H9 (cell line): ENCODE results near the gene GLB1L. TPM values are rescaled to one million over a fixed set of nuclear protein-coding genes. Genes with fewer than 3 reads are reported as not detected.
A peak's percentile ranks its signal among the peaks of the same experiment; 100 is the strongest.

Experiments used
- DNase-seq: peaks from one replicate; pipeline ENCODE4 v3.0.0-alpha.2; 2017
- H2AFZ ChIP-seq: one replicate; pipeline ENCODE4 v1.6.1; 2013; ENCODE audit warnings: mild to moderate bottlenecking, low read length, control low read depth, moderate library complexity
- H2AK5ac ChIP-seq: 2 replicates; pipeline ENCODE4 v1.6.1; 2013; ENCODE audit warnings: low read length, control low read depth, mixed read lengths; ENCODE audit not compliant: insufficient read length
- H2BK120ac ChIP-seq: one replicate; pipeline ENCODE4 v1.6.1; 2013; ENCODE audit warnings: low read depth, mild to moderate bottlenecking, low read length, control low read depth, inconsistent platforms; ENCODE audit not compliant: poor library complexity, severe bottlenecking
- H2BK12ac ChIP-seq: 2 replicates; pipeline ENCODE4 v1.6.1; 2013; ENCODE audit warnings: low read length, control low read depth, mixed read lengths, low read depth; ENCODE audit not compliant: insufficient read length
- H2BK15ac ChIP-seq: 2 replicates; pipeline ENCODE4 v1.6.1; 2013; ENCODE audit warnings: low read depth, low read length, control low read depth
- H2BK20ac ChIP-seq: one replicate; pipeline ENCODE4 v1.6.1; 2013; ENCODE audit warnings: low read depth, mild to moderate bottlenecking, low read length, control low read depth, inconsistent platforms; ENCODE audit not compliant: poor library complexity, severe bottlenecking
- H2BK5ac ChIP-seq: 2 replicates; pipeline ENCODE4 v1.6.1; 2013; ENCODE audit warnings: low read length, control low read depth, mixed read lengths; ENCODE audit not compliant: insufficient read length
- H3K14ac ChIP-seq: 2 replicates; pipeline ENCODE4 v1.6.1; 2013; ENCODE audit warnings: low read length, control low read depth; ENCODE audit not compliant: insufficient read depth
- H3K18ac ChIP-seq: 2 replicates; pipeline ENCODE4 v1.6.1; 2013; ENCODE audit warnings: low read depth, mild to moderate bottlenecking, mixed read lengths, low read length, control low read depth; ENCODE audit not compliant: insufficient read length
- H3K23ac ChIP-seq: 2 replicates; pipeline ENCODE4 v1.6.1; 2013; ENCODE audit warnings: low read length, control low read depth, mixed read lengths, low read depth; ENCODE audit not compliant: insufficient read length
- H3K23me2 ChIP-seq: 2 replicates; pipeline ENCODE4 v1.6.1; 2013; ENCODE audit warnings: low read depth, mild to moderate bottlenecking, mixed read lengths, low read length, control low read depth; ENCODE audit not compliant: insufficient read length, poor library complexity, severe bottlenecking
- H3K27ac ChIP-seq: 2 replicates; pipeline ENCODE4 v1.5.1; 2013; ENCODE audit warnings: low read length, control low read depth, mixed read lengths, low read depth; ENCODE audit not compliant: insufficient read length
- H3K27me3 ChIP-seq: 2 replicates; pipeline ENCODE4 v1.6.1; 2013; ENCODE audit warnings: low read length, control low read depth, inconsistent platforms; ENCODE audit not compliant: insufficient read depth
- H3K4ac ChIP-seq: 2 replicates; pipeline ENCODE4 v1.6.1; 2013; ENCODE audit warnings: low read depth, mild to moderate bottlenecking, control low read depth, inconsistent platforms, low read length, moderate library complexity
- H3K4me1 ChIP-seq: 2 replicates; pipeline ENCODE4 v1.6.1; 2013; ENCODE audit warnings: low read length, control low read depth, inconsistent platforms; ENCODE audit not compliant: insufficient read depth
- H3K4me2 ChIP-seq: 2 replicates; pipeline ENCODE4 v1.6.1; 2013; ENCODE audit warnings: low read length, control low read depth, mixed read lengths; ENCODE audit not compliant: insufficient read length, insufficient read depth
- H3K56ac ChIP-seq: 2 replicates; pipeline ENCODE4 v1.6.1; 2013; ENCODE audit warnings: low read depth, mild to moderate bottlenecking, mixed read lengths, low read length, control low read depth; ENCODE audit not compliant: insufficient read length
- H3K79me1 ChIP-seq: 2 replicates; pipeline ENCODE4 v1.6.1; 2013; ENCODE audit warnings: low read depth, mild to moderate bottlenecking, moderate library complexity, low read length, control low read depth, inconsistent platforms; ENCODE audit not compliant: insufficient read depth, poor library complexity, severe bottlenecking
- H3K79me2 ChIP-seq: 2 replicates; pipeline ENCODE4 v1.6.1; 2013; ENCODE audit warnings: low read length, control low read depth, inconsistent platforms; ENCODE audit not compliant: insufficient read depth
- H3K9ac ChIP-seq: 2 replicates; pipeline ENCODE4 v1.6.1; 2013; ENCODE audit warnings: low read length, control low read depth, mixed read lengths; ENCODE audit not compliant: insufficient read length; ENCODE audit errors: extremely low read depth
- H3K9me3 ChIP-seq: one replicate; pipeline ENCODE4 v1.6.1; 2013; ENCODE audit warnings: low read depth, low read length, inconsistent platforms; ENCODE audit not compliant: control insufficient read depth
- H3T11ph ChIP-seq: one replicate; pipeline ENCODE4 v1.6.1; 2013; ENCODE audit warnings: mild to moderate bottlenecking, low read length, control low read depth, inconsistent platforms
- H4K20me1 ChIP-seq: one replicate; pipeline ENCODE4 v1.6.1; 2013; ENCODE audit not compliant: control insufficient read depth, insufficient read length, insufficient read depth
- H4K5ac ChIP-seq: 2 replicates; pipeline ENCODE4 v1.6.1; 2013; ENCODE audit warnings: low read depth, mild to moderate bottlenecking, mixed read lengths, low read length, control low read depth; ENCODE audit not compliant: insufficient read length
- H4K8ac ChIP-seq: replicated peaks from 2 replicates; pipeline ENCODE4 v1.6.1; 2013; ENCODE audit warnings: low read length, control low read depth, mixed read lengths, low read depth; ENCODE audit not compliant: insufficient read length
- H4K91ac ChIP-seq: 2 replicates; pipeline ENCODE4 v1.6.1; 2013; ENCODE audit warnings: low read depth, mild to moderate bottlenecking, moderate library complexity, mixed read lengths, low read length, control low read depth; ENCODE audit not compliant: insufficient read length
- H3K27ac Mint-ChIP-seq, 3 experiments: 2 replicates in 2 of 3; 3 replicates in 1 of 3; pipeline ENCODE4 v1.8.0; 2020 to 2021; ENCODE audit warnings: mixed read lengths in 3 of 3, mild to moderate bottlenecking in 1 of 3, moderate library complexity in 1 of 3
- H3K27me3 Mint-ChIP-seq: 2 replicates; pipeline ENCODE4 v1.8.0; 2021; ENCODE audit warnings: low read depth, mild to moderate bottlenecking, moderate library complexity, mixed read lengths
- H3K36me3 Mint-ChIP-seq, 3 experiments: 2 replicates in 2 of 3; 3 replicates in 1 of 3; pipeline ENCODE4 v1.8.0; 2020 to 2021; ENCODE audit warnings: low read depth in 3 of 3, mixed read lengths in 3 of 3; ENCODE audit not compliant: insufficient read depth in 1 of 3
- H3K4me1 Mint-ChIP-seq, 2 experiments: 2 replicates each; pipeline ENCODE4 v1.8.0; 2020; ENCODE audit warnings: mixed read lengths in 2 of 2
- H3K4me3 Mint-ChIP-seq, 2 experiments: 2 replicates in 1 of 2; 3 replicates in 1 of 2; pipeline ENCODE4 v1.8.0; 2020 to 2021; ENCODE audit warnings: mild to moderate bottlenecking in 2 of 2, mixed read lengths in 2 of 2, moderate library complexity in 1 of 2
- H3K9me3 Mint-ChIP-seq, 2 experiments: 2 replicates in 1 of 2; 3 replicates in 1 of 2; pipeline ENCODE4 v1.8.0; 2020; ENCODE audit warnings: mild to moderate bottlenecking in 2 of 2, mixed read lengths in 2 of 2, moderate library complexity in 1 of 2
- CTCF ChIP-seq: fragments of 200-600 bp; sonication (generic); conservative IDR thresholded peaks from 3 replicates; pipeline ENCODE4 v1.8.0; 2021; ENCODE audit warnings: antibody characterized with exemption, mild to moderate bottlenecking
- WGBS: extraction: QIAGEN DNeasy Blood & Tissue Kit; methylation state at CpG from one replicate; pipeline ENCODE4 v1.1.7; 2013; ENCODE audit warnings: missing lambda C conversion rate, low lambda C conversion rate, mixed read lengths; ENCODE audit not compliant: insufficient read length; ENCODE audit errors: extremely low coverage; 5-methylcytosine and 5-hydroxymethylcytosine counted together
- total RNA-seq: library from RNA; stranded (reverse); gene quantifications from 2 replicates; pipeline ENCODE4 v1.2.1, GENCODE V29; 2021

Gene GLB1L
- total RNA-seq, 1 experiment from 2014 or later, result 6.5 TPM

GRCh38 chr2:219206328-219207133 is 38.7 kb downstream of the GLB1L start, which contains the start of gene ZFAND2B:
ZFAND2B (plus strand) TSS chr2:219206782; CDS start chr2:219206988, 206 bp downstream.
- no peak within 1 kb of the TSS for H4K91ac ChIP-seq
- H3K4me1 ChIP-seq, result no peaks in the 10 kb centered on the region
- no peak within 1 kb of the TSS for H3K27ac ChIP-seq
- H3K23me2 ChIP-seq, result peaks cover 4% of the 10 kb centered on the region
- Mint-ChIP-seq H3K9me3 (peaks cover 3% of the 10 kb centered on the region in 2 experiments; a peak in 3 of 5 replicates), H3K4me3 (peak within 1 kb of the TSS; percentile 83 to 88), H3K27me3 (peaks cover 10% of the 10 kb centered on the region), H3K27ac (peak within 1 kb of the TSS in 2 of 3 experiments; percentile 90 to 96; a peak in 4 of 7 replicates), H3K4me1 (peaks cover 8 to 13% of the 10 kb centered on the region in 2 experiments), H3K36me3 (peaks cover 4 to 40% (median 32%) of the 10 kb centered on the region in 3 experiments; a peak in 6 of 7 replicates)
- H2BK120ac ChIP-seq, result no peak within 1 kb of the TSS
- H3K9ac ChIP-seq, result peak within 1 kb of the TSS; percentile 26
- H3K56ac ChIP-seq, result no peak within 1 kb of the TSS
- no peaks in the 10 kb centered on the region for H3K9me3 ChIP-seq
- H3K27me3 ChIP-seq, result no peaks in the 10 kb centered on the region
- no peaks in the 10 kb centered on the region for H3K79me1 ChIP-seq
- H4K5ac ChIP-seq, result no peak within 1 kb of the TSS
- H3K23ac ChIP-seq, result no peak within 1 kb of the TSS
- TF ChIP-seq CTCF, result no peak; the same call in 2 of the 3 replicates
- peak; percentile 95 for DNase-seq
- H2AK5ac ChIP-seq, result no peak within 1 kb of the TSS
- no peak within 1 kb of the TSS for H3K18ac ChIP-seq
- H2BK15ac ChIP-seq, result no peak within 1 kb of the TSS
- H3K4ac ChIP-seq, result no peak within 1 kb of the TSS
- no peak within 1 kb of the TSS for H2AFZ ChIP-seq
- no peak within 1 kb of the TSS for H3T11ph ChIP-seq
- H4K20me1 ChIP-seq, result no peaks in the 10 kb centered on the region
- no peak within 1 kb of the TSS for H2BK12ac ChIP-seq
- H3K4me2 ChIP-seq, result peak within 1 kb of the TSS; percentile 87
- H3K14ac ChIP-seq, result no peak within 1 kb of the TSS
- H3K79me2 ChIP-seq, result no peaks in the 10 kb centered on the region
- H4K8ac ChIP-seq, result no peak within 1 kb of the TSS
- WGBS, result no CpG with 5 or more reads among the region's 76 CpGs
- H2BK20ac ChIP-seq, result no peak within 1 kb of the TSS
- H2BK5ac ChIP-seq, result no peak within 1 kb of the TSS
